ES-I3 (cell line): ENCODE data around the gene DISC1.
"Not testable (repeated sequence)": the region's sequence is repeated elsewhere in the genome, so short reads cannot be mapped to it uniquely, and the experiment has no call there.

Experiments
- H3K36me3 ChIP-seq: 2 replicates; pipeline ENCODE4 v1.6.1; 2013; ENCODE audit warnings: mild to moderate bottlenecking, low read length, control low read depth, moderate library complexity; ENCODE audit not compliant: insufficient read depth
- H3K4me1 ChIP-seq: 2 replicates; pipeline ENCODE4 v1.6.1; 2013; ENCODE audit warnings: mild to moderate bottlenecking, control low read depth, low read length; ENCODE audit not compliant: insufficient read depth
- H3K9ac ChIP-seq: 2 replicates; pipeline ENCODE4 v1.6.1; 2013; ENCODE audit warnings: low read depth, mild to moderate bottlenecking, low read length, moderate library complexity
- H3K9me3 ChIP-seq: 2 replicates; pipeline ENCODE4 v1.6.1; 2013; ENCODE audit warnings: mild to moderate bottlenecking, low read length, moderate library complexity; ENCODE audit not compliant: control insufficient read depth, insufficient read depth

The DISC1 gene

DNA sequence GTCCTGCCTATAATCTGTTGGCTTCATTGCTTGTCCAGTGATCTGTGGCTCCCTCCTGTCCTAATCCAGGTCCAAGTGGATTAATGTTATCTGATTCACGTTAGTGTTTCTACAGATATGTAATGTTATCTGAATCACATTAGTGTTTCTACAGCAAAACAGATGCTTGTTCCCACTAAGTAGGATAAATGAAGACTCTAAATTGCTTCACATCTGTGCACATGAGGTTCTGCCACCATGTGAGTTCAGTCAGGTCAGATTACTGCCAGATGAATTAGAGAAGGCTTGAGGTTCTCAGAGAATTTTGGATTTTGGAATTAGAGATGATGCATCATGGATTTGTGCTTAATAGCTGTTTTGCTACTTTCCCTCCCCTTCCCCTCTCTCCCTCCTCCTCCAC lies 13.2 kb downstream of the DISC1 start:
- Histone ChIP-seq H3K4me1 (peaks cover 9% of the 10 kb centered on the region; the same call in 1 of the 2 replicates), H3K9ac (no peak overlapping the region), H3K9me3 (no peaks in the 10 kb centered on the region), H3K36me3 (no peaks in the 10 kb centered on the region; the same call in 1 of the 2 replicates)

DNA sequence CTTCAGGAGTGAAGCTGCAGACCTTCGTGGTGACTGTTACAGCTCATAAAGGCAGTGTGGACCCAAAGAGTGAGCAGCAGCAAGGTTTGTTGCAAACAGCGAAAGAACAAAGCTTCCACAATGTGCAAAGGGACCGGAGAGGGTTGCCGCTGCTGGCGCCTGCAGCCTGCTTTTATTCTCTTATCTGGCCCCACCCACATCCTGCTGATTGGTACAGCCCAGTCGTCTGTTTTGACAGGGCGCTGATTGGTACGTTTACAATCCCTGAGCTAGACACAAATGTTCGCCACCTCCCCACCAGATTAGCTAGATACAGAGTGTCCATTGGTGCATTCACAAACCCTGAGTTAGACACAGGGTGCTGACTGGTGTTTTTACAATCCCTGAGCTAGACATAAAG lies 14.9 kb downstream of the DISC1 start:
- H3K9ac ChIP-seq, H3K4me1 ChIP-seq, H3K36me3 ChIP-seq, H3K9me3 ChIP-seq: not testable (repeated sequence)

DNA sequence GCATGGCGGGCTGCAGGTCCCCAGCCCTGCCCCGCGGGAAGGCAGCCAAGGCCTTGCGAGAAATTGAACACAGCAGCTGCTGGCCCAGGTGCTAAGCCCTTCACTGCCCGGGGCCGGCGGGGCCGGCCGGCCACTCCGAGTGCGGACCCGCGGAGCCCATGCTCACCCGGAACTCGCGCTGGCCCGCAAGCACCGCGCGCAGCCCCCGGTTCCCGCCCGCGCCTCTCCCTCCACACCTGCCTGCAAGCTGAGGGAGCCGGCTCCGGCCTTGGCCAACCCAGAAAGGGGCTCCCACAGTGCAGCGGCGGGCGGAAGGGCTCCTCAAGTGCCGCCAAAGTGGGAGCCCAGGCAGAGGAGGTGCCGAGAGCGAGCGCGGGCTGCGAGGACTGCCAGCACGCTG lies 15.5 kb downstream of the DISC1 start:
- not testable (repeated sequence) for H3K4me1 ChIP-seq, H3K36me3 ChIP-seq, H3K9ac ChIP-seq, H3K9me3 ChIP-seq

DNA sequence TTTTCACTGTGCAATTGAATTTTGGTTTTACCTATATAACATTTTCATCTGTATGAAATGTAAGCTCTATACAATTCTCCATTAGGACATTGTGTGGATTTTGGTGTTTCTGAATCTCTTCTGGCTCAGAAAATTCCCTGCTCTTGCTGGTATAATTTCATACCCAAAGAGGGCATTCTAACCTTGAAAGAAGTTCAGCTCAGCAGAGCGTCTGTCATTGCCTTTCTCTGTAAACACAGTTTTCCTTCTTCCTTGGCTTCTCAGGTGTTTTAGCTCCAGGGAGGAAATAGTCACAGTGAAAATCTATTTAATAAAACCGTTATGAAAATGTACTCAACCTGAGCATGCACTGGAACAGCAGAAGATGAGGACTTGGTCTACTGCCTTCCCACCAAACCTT lies 16.0 kb downstream of the DISC1 start:
- Histone ChIP-seq H3K36me3 (no peaks in the 10 kb centered on the region), H3K4me1 (peaks cover 5% of the 10 kb centered on the region; the same call in 1 of the 2 replicates), H3K9me3 (no peaks in the 10 kb centered on the region), H3K9ac (no peak overlapping the region)

DNA sequence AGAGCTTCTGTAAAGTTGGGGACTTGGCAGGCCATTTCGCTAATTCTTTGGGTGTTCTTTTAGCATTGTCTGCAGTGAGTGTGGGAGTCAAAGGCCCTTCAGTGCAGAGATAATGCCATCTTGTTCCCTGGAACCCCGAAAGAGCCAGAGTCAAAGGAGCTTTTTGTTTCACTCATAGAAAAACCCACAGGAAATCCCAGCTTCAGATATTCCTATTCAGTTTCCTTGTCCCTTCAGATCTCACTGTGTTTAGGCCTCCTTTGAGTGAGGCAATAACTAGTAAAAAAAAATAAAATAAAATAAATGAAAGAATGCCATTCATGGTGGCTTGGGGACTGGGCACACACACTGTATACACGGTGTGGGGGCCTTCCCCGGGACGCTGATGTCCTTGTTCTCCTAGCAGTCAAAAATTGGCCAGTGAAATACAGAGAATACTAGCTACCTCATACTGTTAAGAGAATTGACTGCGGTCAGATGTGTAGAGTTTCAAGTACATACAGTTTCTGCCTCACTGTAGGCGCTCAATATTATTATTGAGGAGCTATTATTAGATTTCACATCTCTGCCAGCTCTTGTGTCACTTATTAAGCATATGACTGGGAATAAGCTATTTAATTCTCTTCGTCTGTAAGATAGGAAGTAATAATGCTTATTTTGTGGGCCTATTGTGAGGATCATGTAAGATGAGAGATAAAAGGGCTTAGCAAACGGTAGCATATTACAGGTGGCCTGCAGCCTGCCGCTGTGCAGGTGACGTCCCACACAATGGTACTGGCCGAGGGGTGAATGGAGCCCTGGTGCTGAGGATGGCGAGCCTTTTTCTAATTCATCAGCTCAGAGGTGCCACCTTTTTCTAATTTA lies 16.7 kb downstream of the DISC1 start:
- H3K9ac ChIP-seq = no peak overlapping the region
- H3K4me1 ChIP-seq = peaks cover 5% of the 10 kb centered on the region; the same call in 1 of the 2 replicates
- H3K36me3 ChIP-seq = no peaks in the 10 kb centered on the region
- H3K9me3 ChIP-seq = no peaks in the 10 kb centered on the region

DNA sequence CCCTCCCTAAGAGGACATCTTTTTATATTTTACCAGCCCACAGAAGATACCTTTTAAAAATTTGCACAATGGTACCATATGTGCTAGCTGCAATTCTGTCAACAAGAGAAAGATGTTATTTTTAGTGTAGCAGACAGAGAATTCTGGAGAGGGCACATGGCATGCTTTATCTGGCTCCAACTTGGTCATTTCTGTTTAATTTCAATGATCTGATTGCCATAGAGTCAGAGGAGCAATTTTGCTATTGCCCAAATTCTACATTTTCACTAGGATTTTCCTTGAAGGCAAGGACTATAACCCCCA lies 17.3 kb downstream of the DISC1 start:
- H3K36me3 ChIP-seq = no peaks in the 10 kb centered on the region
- no peak overlapping the region for H3K9ac ChIP-seq
- peaks cover 5% of the 10 kb centered on the region; the same call in 1 of the 2 replicates for H3K4me1 ChIP-seq
- no peaks in the 10 kb centered on the region for H3K9me3 ChIP-seq

DNA sequence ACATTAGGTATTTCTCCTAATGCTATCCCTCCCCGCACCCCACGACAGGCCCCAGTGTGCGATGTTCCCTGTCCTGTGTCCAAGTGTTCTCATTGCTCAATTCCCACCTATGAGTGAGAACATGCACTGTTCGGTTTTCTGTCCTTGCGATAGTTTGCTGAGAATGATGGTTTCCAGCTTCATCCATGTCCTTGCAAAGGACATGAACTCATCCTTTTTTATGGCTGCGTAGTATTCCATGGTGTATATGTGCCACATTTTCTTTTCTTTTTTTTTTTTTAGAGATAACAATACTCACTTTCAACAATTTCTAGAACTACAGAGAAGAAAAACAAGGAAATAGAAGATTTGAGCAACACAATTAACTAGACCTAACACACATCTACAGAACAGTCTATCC lies 19.0 kb downstream of the DISC1 start:
- not testable (repeated sequence) for H3K4me1 ChIP-seq, H3K9ac ChIP-seq, H3K9me3 ChIP-seq, H3K36me3 ChIP-seq

DNA sequence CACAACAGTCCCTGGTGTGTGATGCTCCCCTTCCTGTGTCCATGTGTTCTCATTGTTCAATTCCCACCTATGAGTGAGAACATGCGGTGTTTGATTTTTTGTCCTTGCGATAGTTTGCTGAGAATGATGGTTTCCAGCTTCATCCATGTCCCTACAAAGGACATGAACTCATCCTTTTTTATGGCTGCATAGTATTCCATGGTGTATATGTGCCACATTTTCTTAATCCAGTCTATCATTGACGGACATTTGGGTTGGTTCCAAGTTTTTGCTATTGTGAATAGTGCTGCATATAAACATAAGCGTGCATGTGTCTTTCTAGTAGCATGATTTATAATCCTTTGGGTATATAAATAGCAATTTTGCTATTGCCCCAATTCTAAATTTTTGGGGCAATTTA lies 19.6 kb downstream of the DISC1 start:
- H3K4me1 ChIP-seq, H3K36me3 ChIP-seq, H3K9ac ChIP-seq, H3K9me3 ChIP-seq: not testable (repeated sequence)

DNA sequence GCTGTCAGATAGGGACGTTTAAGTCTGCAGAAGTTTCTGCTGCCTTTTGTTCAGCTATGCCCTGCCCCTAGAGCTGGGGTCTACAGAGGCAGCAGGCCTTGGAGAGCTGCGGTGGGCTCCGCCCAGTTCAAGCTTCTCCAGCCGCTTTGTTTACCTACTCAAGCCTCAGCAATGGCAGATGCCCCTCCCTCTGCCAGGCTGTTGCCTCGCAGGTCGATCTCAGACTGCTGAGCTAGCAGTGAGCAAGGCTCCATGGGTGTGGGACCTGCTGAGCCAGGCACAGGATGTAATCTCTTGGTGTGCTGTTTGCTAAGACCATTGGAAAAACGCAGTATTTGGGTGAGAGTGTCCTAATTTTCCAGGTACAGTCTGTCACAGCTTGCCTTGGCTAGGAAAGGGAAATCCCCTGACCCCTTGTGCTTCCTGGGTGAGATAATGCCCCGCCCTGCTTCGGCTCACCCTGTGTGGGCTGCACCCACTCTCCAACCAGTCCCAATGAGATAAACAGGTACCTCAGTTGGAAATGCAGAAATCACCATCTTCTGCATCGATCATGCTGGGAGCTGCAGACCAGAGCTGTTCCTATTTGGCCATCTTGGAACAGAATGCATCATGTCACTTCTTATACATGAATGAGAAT lies 25.2 kb downstream of the DISC1 start:
- H3K9me3 ChIP-seq, H3K36me3 ChIP-seq, H3K9ac ChIP-seq, H3K4me1 ChIP-seq: not testable (repeated sequence)

DNA sequence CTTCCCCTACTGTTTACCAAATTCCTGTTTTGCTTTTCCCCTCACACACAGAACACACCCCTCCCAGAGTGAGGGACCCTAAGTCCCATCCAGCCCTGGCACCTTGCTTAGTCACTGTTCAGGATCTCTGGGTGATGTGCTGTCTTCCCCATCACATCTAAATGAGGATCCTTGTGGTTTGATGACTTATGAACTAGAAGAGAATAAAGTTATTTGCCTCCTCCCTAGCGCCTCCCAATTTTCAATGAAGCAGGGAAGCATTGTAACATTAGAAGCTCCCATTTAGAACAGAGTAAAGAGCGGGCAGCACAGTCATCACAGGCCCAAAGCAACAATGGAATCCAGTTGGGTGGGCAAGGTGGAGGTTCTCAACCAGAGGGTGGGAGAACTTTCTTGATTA lies 27.0 kb downstream of the DISC1 start:
- H3K9me3 ChIP-seq = no peaks in the 10 kb centered on the region
- no peak overlapping the region for H3K9ac ChIP-seq
- no peaks in the 10 kb centered on the region for H3K4me1 ChIP-seq
- H3K36me3 ChIP-seq = no peaks in the 10 kb centered on the region

DNA sequence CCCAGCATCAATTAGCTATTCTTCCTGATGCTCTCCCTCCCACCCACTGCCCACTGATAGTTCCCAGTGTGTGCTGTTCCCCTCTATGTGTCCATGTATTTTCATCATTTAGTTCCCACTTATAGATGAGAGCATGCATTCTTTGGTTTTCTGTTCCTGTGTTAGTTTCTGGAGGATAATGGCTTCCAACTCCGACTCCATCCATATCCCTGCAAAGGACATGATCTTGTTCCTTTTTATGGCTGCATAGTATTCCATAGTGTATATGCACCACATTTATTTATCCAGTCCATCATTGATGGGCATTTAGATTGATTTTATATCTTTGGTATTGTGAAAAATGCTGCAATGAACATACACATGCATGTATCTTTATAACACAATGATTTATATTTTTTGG lies 30.2 kb downstream of the DISC1 start:
- no peaks in the 10 kb centered on the region for H3K9me3 ChIP-seq
- no peaks in the 10 kb centered on the region for H3K36me3 ChIP-seq
- H3K9ac ChIP-seq = no peak overlapping the region
- H3K4me1 ChIP-seq = no peaks in the 10 kb centered on the region

DNA sequence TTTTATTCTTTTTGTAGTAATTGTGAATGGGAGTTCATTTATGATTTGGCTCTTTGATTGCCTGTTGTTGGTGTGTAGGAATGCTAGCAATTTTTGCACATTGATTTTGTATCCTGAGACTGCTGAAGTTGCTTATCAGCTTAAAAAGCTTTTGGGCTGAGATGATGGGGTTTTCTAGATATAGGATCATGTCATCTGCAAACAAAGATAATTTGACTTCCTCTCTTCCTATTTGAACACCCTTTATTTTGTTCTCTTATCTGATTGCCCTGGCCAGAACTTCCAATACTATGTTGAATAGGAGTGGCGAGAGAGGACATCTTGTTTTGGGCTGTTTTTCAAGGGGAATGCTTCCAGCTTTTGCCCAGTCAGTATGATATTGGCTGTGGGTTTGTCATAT lies 31.6 kb downstream of the DISC1 start:
- H3K9me3 ChIP-seq, H3K36me3 ChIP-seq, H3K9ac ChIP-seq, H3K4me1 ChIP-seq: not testable (repeated sequence)

DNA sequence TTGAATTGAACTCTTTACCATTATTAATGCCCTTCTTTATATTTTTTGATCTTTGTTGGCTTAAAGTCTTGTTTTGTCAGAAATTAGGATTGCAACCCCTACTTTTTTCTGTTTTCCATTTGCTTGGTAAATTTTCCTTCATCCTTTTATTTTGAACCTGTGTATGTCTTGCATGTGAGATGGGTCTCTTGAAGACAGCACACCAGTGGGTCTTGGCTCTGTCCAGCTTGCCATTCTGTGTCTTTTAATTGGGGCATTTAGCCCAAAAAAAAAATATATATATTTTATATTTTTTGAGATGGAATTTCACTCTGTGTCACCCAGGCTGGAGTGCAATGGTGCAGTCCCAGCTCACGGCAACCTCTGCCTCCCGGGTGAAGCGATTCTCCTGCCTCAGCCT lies 33.6 kb downstream of the DISC1 start:
- Histone ChIP-seq H3K36me3 (no peaks in the 10 kb centered on the region), H3K9ac (no peak overlapping the region), H3K4me1 (peaks cover 3% of the 10 kb centered on the region; the same call in 1 of the 2 replicates), H3K9me3 (no peaks in the 10 kb centered on the region)

DNA sequence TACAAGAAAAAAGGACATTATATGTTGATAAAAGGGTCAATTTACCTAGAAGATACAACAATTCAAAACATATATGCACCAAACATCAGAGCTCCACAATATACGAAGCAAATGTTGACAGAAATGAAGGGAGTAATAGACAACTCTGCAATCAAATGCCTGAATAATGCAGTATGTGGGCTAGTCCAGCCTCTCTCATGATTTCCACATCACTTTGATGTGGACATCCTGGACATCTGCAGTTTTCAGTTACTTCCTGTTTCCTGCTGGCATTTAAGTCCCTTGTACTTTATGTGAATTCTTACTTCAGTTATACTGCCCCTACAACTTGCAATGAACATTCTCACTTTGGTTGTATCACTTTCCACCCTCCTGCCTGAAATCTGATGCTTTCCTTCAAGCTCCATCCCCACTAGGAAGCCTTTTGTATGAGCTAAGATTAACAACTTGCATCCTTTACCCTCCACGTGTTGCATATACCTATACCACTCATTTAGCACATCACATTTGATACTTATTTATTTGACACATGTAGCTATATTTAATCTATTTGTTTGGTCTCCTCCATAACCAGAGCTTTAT lies 36.7 kb downstream of the DISC1 start:
- H3K36me3 ChIP-seq = no peaks in the 10 kb centered on the region
- no peaks in the 10 kb centered on the region for H3K9me3 ChIP-seq
- no peak overlapping the region for H3K9ac ChIP-seq
- peaks cover 13% of the 10 kb centered on the region for H3K4me1 ChIP-seq

DNA sequence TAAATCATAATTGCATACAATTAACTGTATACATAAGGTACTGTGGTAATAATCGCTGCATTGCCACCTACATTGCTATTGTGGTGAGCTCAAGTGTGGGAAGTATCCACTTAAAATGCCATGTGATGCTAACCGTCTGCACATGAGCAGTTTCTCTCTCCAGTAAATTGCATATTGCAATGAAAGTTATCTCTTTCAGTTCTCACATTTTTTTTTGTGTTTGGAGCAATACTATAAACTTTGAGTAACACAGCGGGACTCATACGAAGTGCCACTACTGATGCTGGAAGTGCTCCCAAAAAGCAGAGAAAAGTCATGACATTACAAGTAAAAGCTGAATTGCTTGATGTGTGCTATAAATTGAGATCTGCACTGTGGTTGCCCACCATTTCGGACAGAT lies 38.5 kb downstream of the DISC1 start:
- H3K36me3 ChIP-seq = no peaks in the 10 kb centered on the region
- H3K9me3 ChIP-seq = no peaks in the 10 kb centered on the region

More for the DNA sequence above, 38.5 kb downstream of the DISC1 start:
- peaks cover 13% of the 10 kb centered on the region for H3K4me1 ChIP-seq
- no peak overlapping the region for H3K9ac ChIP-seq
